Esophagus muscularis mucosa (tissue), 3 donors: Measurements from ENCODE around the gene EFL1.
"Not testable (repeated sequence)": the region's sequence is repeated elsewhere in the genome, so short reads cannot be mapped to it uniquely, and the experiment has no call there.

ENCODE experiments used
- CTCF ChIP-seq, 3 experiments: fragments of 200-600 bp in 2 of 3; fragments of 450-650 bp in 1 of 3; sonication (generic) in 2 of 3; IDR thresholded peaks; one replicate each; pipeline ENCODE4 v1.5.1; 2017 to 2019; ENCODE audit warnings: antibody characterized with exemption in 3 of 3, mild to moderate bottlenecking in 2 of 3, moderate library complexity in 1 of 3
- POLR2AphosphoS5 ChIP-seq, 2 donors: sonication (generic); formaldehyde crosslinking; IDR thresholded peaks; one replicate each; pipeline ENCODE4 v1.6.1; 2017; ENCODE audit warnings: antibody characterized with exemption in 2 of 2

GRCh38 chr15:82210066-82210597 lies 52.4 kb downstream of the EFL1 start:
- not testable (repeated sequence) for TF ChIP-seq CTCF, POLR2AphosphoS5 (IDR thresholded peaks at IDR 0.05)
